Mucosa of stomach (tissue), 1 donor: ENCODE results near the gene AOAH.

ENCODE experiments used
- H3K27me3 ChIP-seq: one replicate; pipeline ENCODE4 v1.7.0; 2013; ENCODE audit warnings: mild to moderate bottlenecking, low read length; ENCODE audit not compliant: control insufficient read depth, insufficient read depth
- H3K36me3 ChIP-seq: one replicate; pipeline ENCODE4 v1.7.0; 2013; ENCODE audit warnings: low read length; ENCODE audit not compliant: control insufficient read depth, insufficient read depth
- H3K4me1 ChIP-seq: one replicate; pipeline ENCODE4 v1.7.0; 2013; ENCODE audit warnings: mild to moderate bottlenecking, low read length; ENCODE audit not compliant: control insufficient read depth, insufficient read depth
- H3K4me3 ChIP-seq: one replicate; pipeline ENCODE4 v1.7.0; 2013; ENCODE audit warnings: low read length
- H3K9ac ChIP-seq: one replicate; pipeline ENCODE4 v1.7.0; 2013; ENCODE audit warnings: mild to moderate bottlenecking, low read length, moderate library complexity
- H3K9me3 ChIP-seq: one replicate; pipeline ENCODE4 v1.7.0; 2013; ENCODE audit warnings: mild to moderate bottlenecking, low read length, moderate library complexity; ENCODE audit not compliant: control insufficient read depth
- donor health status: Pancreatic carcinoma.

The AOAH gene

GRCh38 chr7:36635091-36635490 is 89.2 kb downstream of the AOAH start:
- Histone ChIP-seq H3K36me3 (no peaks in the 10 kb centered on the region), H3K9me3 (no peaks in the 10 kb centered on the region), H3K4me3 (no peak overlapping the region), H3K27me3 (no peaks in the 10 kb centered on the region), H3K4me1 (no peaks in the 10 kb centered on the region), H3K9ac (no peak overlapping the region)

GRCh38 chr7:36633377-36633776 is 90.9 kb downstream of the AOAH start:
- no peaks in the 10 kb centered on the region for H3K27me3 ChIP-seq
- no peaks in the 10 kb centered on the region for H3K36me3 ChIP-seq
- no peaks in the 10 kb centered on the region for H3K4me1 ChIP-seq
- no peaks in the 10 kb centered on the region for H3K9me3 ChIP-seq
- no peak overlapping the region for H3K9ac ChIP-seq
- H3K4me3 ChIP-seq, result no peak overlapping the region

GRCh38 chr7:36630112-36630650 is 94.1 kb downstream of the AOAH start:
- H3K4me3 ChIP-seq, result no peak overlapping the region
- no peaks in the 10 kb centered on the region for H3K36me3 ChIP-seq
- H3K4me1 ChIP-seq, result no peaks in the 10 kb centered on the region

GRCh38 chr7:36629351-36629750 is 94.9 kb downstream of the AOAH start:
- Histone ChIP-seq H3K4me1 (no peaks in the 10 kb centered on the region), H3K36me3 (no peaks in the 10 kb centered on the region), H3K9me3 (no peaks in the 10 kb centered on the region), H3K4me3 (no peak overlapping the region), H3K9ac (no peak overlapping the region), H3K27me3 (no peaks in the 10 kb centered on the region)

More at GRCh38 chr7:36630112-36630650, 94.1 kb downstream of the AOAH start:
- H3K27me3 ChIP-seq, result no peaks in the 10 kb centered on the region
- no peak overlapping the region for H3K9ac ChIP-seq
- no peaks in the 10 kb centered on the region for H3K9me3 ChIP-seq

- no peaks in the 10 kb centered on the region for H3K4me1 ChIP-seq
- H3K4me3 ChIP-seq, result no peak overlapping the region
- no peaks in the 10 kb centered on the region for H3K9me3 ChIP-seq
- H3K36me3 ChIP-seq, result no peaks in the 10 kb centered on the region
- no peaks in the 10 kb centered on the region for H3K27me3 ChIP-seq
- no peak overlapping the region for H3K9ac ChIP-seq
Measured at GRCh38 chr7:36627836-36628235, 96.5 kb downstream of the AOAH start.

- no peaks in the 10 kb centered on the region for H3K27me3 ChIP-seq
- no peak overlapping the region for H3K4me3 ChIP-seq
- H3K9ac ChIP-seq, result no peak overlapping the region
- no peaks in the 10 kb centered on the region for H3K9me3 ChIP-seq
- no peaks in the 10 kb centered on the region for H3K4me1 ChIP-seq
- H3K36me3 ChIP-seq, result no peaks in the 10 kb centered on the region
Measured at GRCh38 chr7:36626111-36626510, 98.2 kb downstream of the AOAH start.

GRCh38 chr7:36625247-36625646 is 99.0 kb downstream of the AOAH start:
- H3K9ac ChIP-seq, result no peak overlapping the region
- no peaks in the 10 kb centered on the region for H3K4me1 ChIP-seq
- no peak overlapping the region for H3K4me3 ChIP-seq
- no peaks in the 10 kb centered on the region for H3K27me3 ChIP-seq
- H3K9me3 ChIP-seq, result no peaks in the 10 kb centered on the region
- no peaks in the 10 kb centered on the region for H3K36me3 ChIP-seq

- H3K9me3 ChIP-seq, result no peaks in the 10 kb centered on the region
- no peaks in the 10 kb centered on the region for H3K4me1 ChIP-seq
- no peak overlapping the region for H3K4me3 ChIP-seq
- H3K36me3 ChIP-seq, result no peaks in the 10 kb centered on the region
- no peak overlapping the region for H3K9ac ChIP-seq
- no peaks in the 10 kb centered on the region for H3K27me3 ChIP-seq
Measured at GRCh38 chr7:36623247-36623646, 101.0 kb downstream of the AOAH start.

- Histone ChIP-seq H3K9me3 (no peaks in the 10 kb centered on the region), H3K27me3 (no peaks in the 10 kb centered on the region), H3K36me3 (no peaks in the 10 kb centered on the region), H3K4me1 (no peaks in the 10 kb centered on the region), H3K4me3 (no peak overlapping the region), H3K9ac (no peak overlapping the region)
Measured at GRCh38 chr7:36621396-36621795, 102.9 kb downstream of the AOAH start.

- no peaks in the 10 kb centered on the region for H3K4me1 ChIP-seq
- H3K9me3 ChIP-seq, result no peaks in the 10 kb centered on the region
- no peak overlapping the region for H3K4me3 ChIP-seq
- H3K27me3 ChIP-seq, result no peaks in the 10 kb centered on the region
- no peaks in the 10 kb centered on the region for H3K36me3 ChIP-seq
- no peak overlapping the region for H3K9ac ChIP-seq
Measured at GRCh38 chr7:36620166-36620708, 104.1 kb downstream of the AOAH start.

GRCh38 chr7:36617408-36617807 is 106.9 kb downstream of the AOAH start:
- no peaks in the 10 kb centered on the region for H3K27me3 ChIP-seq
- H3K4me3 ChIP-seq, result no peak overlapping the region
- no peak overlapping the region for H3K9ac ChIP-seq
- no peaks in the 10 kb centered on the region for H3K36me3 ChIP-seq
- no peaks in the 10 kb centered on the region for H3K4me1 ChIP-seq
- H3K9me3 ChIP-seq, result no peaks in the 10 kb centered on the region

GRCh38 chr7:36615852-36616540 is 108.3 kb downstream of the AOAH start:
- Histone ChIP-seq H3K27me3 (no peaks in the 10 kb centered on the region), H3K9me3 (no peaks in the 10 kb centered on the region), H3K36me3 (no peaks in the 10 kb centered on the region), H3K4me3 (no peak overlapping the region), H3K9ac (no peak overlapping the region), H3K4me1 (no peaks in the 10 kb centered on the region)
